LNCaP clone FGC (cell line): ENCODE measurements around the gene NALCN.

ENCODE experiments used
- DNase-seq: peaks from one replicate; pipeline ENCODE4 v3.0.0-alpha.2; 2011; ENCODE audit warnings: low read depth
- H3K4me3 ChIP-seq: 2 replicates; pipeline ENCODE4 v1.5.1; 2011; ENCODE audit warnings: mild to moderate bottlenecking, low read depth, low read length, control low read depth
- TF ChIP-seq, protein P1 (sequence below): IDR thresholded peaks from 2 replicates; pipeline ENCODE4 v1.5.1; 2012; ENCODE audit warnings: mild to moderate bottlenecking; ENCODE audit not compliant: control insufficient read depth, insufficient read depth; ENCODE audit errors: extremely low read depth

NALCN gene

GRCh38 chr13:101231751-101232428 lies 184.4 kb downstream of the NALCN start:
- H3K4me3 ChIP-seq = no peak overlapping the region
- TF ChIP-seq, protein P1, sequence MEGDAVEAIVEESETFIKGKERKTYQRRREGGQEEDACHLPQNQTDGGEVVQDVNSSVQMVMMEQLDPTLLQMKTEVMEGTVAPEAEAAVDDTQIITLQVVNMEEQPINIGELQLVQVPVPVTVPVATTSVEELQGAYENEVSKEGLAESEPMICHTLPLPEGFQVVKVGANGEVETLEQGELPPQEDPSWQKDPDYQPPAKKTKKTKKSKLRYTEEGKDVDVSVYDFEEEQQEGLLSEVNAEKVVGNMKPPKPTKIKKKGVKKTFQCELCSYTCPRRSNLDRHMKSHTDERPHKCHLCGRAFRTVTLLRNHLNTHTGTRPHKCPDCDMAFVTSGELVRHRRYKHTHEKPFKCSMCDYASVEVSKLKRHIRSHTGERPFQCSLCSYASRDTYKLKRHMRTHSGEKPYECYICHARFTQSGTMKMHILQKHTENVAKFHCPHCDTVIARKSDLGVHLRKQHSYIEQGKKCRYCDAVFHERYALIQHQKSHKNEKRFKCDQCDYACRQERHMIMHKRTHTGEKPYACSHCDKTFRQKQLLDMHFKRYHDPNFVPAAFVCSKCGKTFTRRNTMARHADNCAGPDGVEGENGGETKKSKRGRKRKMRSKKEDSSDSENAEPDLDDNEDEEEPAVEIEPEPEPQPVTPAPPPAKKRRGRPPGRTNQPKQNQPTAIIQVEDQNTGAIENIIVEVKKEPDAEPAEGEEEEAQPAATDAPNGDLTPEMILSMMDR = no peak
- DNase-seq = no peak

GRCh38 chr13:101230271-101230890 lies 185.9 kb downstream of the NALCN start:
- DNase-seq = no peak
- no peak overlapping the region for H3K4me3 ChIP-seq
- TF ChIP-seq, protein P1 = no peak

- no peak for DNase-seq
- H3K4me3 ChIP-seq = no peak overlapping the region
- TF ChIP-seq, protein P1 = no peak
These were observed 196.6 kb downstream of the NALCN start for GRCh38 chr13:101219609-101220265.

GRCh38 chr13:101218484-101218883 lies 197.8 kb downstream of the NALCN start:
- no peak for DNase-seq
- H3K4me3 ChIP-seq = no peak overlapping the region
- TF ChIP-seq, protein P1 = no peak

- no peak for DNase-seq
- TF ChIP-seq, protein P1 = no peak
- no peak overlapping the region for H3K4me3 ChIP-seq
These were observed 199.2 kb downstream of the NALCN start for GRCh38 chr13:101217086-101217485.

DNA sequence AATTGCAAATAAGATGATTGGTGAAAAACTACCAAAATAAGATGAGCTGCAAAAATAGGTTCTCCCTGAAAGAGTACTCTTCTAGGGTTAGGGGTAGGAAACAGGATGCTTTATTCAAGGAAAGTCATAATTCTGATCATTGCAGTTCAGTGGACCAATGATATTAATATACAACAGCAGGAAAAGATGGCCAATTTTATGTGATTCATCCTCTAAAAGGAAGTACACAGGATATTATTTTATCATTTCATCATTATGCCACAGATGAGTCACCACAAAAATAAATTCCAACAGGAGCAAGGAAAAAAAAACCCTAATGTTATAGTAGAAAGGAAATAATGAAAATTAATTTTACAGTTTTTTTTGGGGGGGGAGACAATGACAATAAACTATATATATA lies 205.0 kb downstream of the NALCN start:
- TF ChIP-seq, protein P1 = no peak
- DNase-seq = no peak
- no peak overlapping the region for H3K4me3 ChIP-seq
